Brain microvascular endothelial cell (primary cell): ENCODE data around the gene WDR70.
"Not testable (repeated sequence)": the region's sequence is repeated elsewhere in the genome, so short reads cannot be mapped to it uniquely, and the experiment has no call there.

Source experiments
- DNase-seq: peaks from one replicate; pipeline ENCODE4 v3.0.0-alpha.2; 2020
- H3K27ac ChIP-seq: fragments of 250-450 bp; sonication (Bioruptor Pico); 2 replicates; pipeline ENCODE4 v1.5.1; 2020; ENCODE audit warnings: mild to moderate bottlenecking, moderate library complexity
- H3K27me3 ChIP-seq: fragments of 250-450 bp; sonication (Bioruptor Pico); replicated peaks from 2 replicates; pipeline ENCODE4 v1.5.1; 2020; ENCODE audit warnings: mild to moderate bottlenecking
- H3K36me3 ChIP-seq: fragments of 250-450 bp; sonication (Bioruptor Pico); replicated peaks from 2 replicates; pipeline ENCODE4 v1.5.1; 2020; ENCODE audit warnings: mild to moderate bottlenecking
- H3K4me3 ChIP-seq: 2 replicates; pipeline ENCODE4 v1.5.1; 2011; ENCODE audit warnings: low read depth, mild to moderate bottlenecking, control low read depth, low read length, moderate library complexity
- in situ Hi-C: cut with HindIII; loops from 2 replicates; pipeline ENCODE4 v1.10.0; 2017; ENCODE audit warnings: low sequenced_read_pairs, low pct_ligation_motif_present
- TF ChIP-seq, protein P1 (sequence below): IDR thresholded peaks from 2 replicates; pipeline ENCODE4 v1.5.1; 2011; ENCODE audit warnings: low read depth, mild to moderate bottlenecking, moderate library complexity, low read length, control low read depth, inconsistent platforms; ENCODE audit errors: missing control alignments

The WDR70 gene

GRCh38 chr5:37448941-37449340 is 69.8 kb downstream of the WDR70 start:
- DNase-seq, result no peak
- TF ChIP-seq, protein P1, sequence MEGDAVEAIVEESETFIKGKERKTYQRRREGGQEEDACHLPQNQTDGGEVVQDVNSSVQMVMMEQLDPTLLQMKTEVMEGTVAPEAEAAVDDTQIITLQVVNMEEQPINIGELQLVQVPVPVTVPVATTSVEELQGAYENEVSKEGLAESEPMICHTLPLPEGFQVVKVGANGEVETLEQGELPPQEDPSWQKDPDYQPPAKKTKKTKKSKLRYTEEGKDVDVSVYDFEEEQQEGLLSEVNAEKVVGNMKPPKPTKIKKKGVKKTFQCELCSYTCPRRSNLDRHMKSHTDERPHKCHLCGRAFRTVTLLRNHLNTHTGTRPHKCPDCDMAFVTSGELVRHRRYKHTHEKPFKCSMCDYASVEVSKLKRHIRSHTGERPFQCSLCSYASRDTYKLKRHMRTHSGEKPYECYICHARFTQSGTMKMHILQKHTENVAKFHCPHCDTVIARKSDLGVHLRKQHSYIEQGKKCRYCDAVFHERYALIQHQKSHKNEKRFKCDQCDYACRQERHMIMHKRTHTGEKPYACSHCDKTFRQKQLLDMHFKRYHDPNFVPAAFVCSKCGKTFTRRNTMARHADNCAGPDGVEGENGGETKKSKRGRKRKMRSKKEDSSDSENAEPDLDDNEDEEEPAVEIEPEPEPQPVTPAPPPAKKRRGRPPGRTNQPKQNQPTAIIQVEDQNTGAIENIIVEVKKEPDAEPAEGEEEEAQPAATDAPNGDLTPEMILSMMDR, result no peak
- Histone ChIP-seq H3K27me3 (no peaks in the 10 kb centered on the region), H3K36me3 (no peaks in the 10 kb centered on the region), H3K27ac (no peak overlapping the region), H3K4me3 (no peak overlapping the region)
- in situ Hi-C loops, result no loop called here

- H3K27me3 ChIP-seq, DNase-seq, in situ Hi-C loops, H3K27ac ChIP-seq, H3K36me3 ChIP-seq, H3K4me3 ChIP-seq: not testable (repeated sequence)
These were observed 72.9 kb downstream of the WDR70 start for GRCh38 chr5:37451991-37452390.

GRCh38 chr5:37453252-37453651 is 74.1 kb downstream of the WDR70 start:
- H3K4me3 ChIP-seq, DNase-seq, in situ Hi-C loops: not testable (repeated sequence)

DNA sequence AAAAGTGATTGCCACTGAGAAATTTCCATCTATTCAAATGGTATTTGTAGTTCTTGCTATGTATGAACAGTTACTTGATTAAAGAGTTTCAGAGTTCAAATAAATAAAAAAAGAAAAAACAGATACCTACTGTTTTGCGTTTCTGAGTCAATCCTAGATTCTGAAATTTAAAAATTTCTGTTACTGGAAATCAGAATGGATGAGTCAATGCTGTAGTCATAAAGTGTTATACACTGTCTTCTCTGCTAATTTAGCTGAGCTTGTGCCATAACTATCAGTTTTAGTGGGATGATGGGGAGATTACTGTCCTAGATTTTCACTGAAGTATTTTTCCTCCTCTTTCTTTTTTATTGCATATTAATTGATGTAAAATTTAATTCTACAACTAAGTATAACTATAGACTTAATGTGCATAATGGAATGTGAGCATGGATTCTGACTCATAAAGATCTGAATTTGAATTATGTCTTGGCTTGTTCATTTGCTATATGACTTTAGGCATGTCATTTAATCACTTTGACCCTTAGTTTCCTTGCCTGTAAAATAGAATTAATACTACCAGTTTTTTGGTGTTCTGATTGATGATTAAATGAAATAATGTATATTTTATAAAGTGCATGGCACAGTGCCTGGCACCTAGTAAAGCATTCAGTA is 75.4 kb downstream of the WDR70 start:
- H3K27ac ChIP-seq, H3K4me3 ChIP-seq, H3K36me3 ChIP-seq, H3K27me3 ChIP-seq, DNase-seq, in situ Hi-C loops: not testable (repeated sequence)

More at GRCh38 chr5:37453252-37453651, 74.1 kb downstream of the WDR70 start:
- not testable (repeated sequence) for H3K36me3 ChIP-seq, H3K27ac ChIP-seq, H3K27me3 ChIP-seq

- H3K27me3 ChIP-seq, in situ Hi-C loops, DNase-seq, H3K4me3 ChIP-seq, H3K36me3 ChIP-seq, H3K27ac ChIP-seq: not testable (repeated sequence)
These were observed 84.3 kb downstream of the WDR70 start for GRCh38 chr5:37463191-37464051.

DNA sequence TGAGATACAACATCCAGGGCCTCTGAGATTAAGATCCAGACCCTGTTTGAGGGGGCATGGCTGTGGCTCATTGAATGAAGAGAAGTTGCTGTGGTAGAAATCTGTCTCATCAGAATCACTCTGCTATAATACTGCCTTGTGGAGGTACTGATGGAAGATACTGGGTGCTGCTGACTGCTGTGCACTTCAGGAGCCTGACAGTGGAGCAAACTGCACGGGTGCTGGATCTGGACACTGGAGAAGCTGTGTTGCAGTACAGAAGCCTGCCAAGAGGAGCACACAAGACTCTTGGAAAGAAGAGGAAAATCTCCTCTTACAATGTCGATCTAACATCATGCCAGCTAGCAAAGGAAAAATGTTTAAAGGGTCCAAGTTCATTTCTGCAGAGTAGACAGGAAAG is 85.5 kb downstream of the WDR70 start:
- TF ChIP-seq, protein P1, result peak; percentile 8
- DNase-seq, H3K4me3 ChIP-seq, in situ Hi-C loops, H3K27me3 ChIP-seq, H3K36me3 ChIP-seq, H3K27ac ChIP-seq: not testable (repeated sequence)

GRCh38 chr5:37469383-37469782 is 90.3 kb downstream of the WDR70 start:
- H3K27me3 ChIP-seq, in situ Hi-C loops, H3K36me3 ChIP-seq, H3K27ac ChIP-seq, H3K4me3 ChIP-seq, DNase-seq: not testable (repeated sequence)

DNA sequence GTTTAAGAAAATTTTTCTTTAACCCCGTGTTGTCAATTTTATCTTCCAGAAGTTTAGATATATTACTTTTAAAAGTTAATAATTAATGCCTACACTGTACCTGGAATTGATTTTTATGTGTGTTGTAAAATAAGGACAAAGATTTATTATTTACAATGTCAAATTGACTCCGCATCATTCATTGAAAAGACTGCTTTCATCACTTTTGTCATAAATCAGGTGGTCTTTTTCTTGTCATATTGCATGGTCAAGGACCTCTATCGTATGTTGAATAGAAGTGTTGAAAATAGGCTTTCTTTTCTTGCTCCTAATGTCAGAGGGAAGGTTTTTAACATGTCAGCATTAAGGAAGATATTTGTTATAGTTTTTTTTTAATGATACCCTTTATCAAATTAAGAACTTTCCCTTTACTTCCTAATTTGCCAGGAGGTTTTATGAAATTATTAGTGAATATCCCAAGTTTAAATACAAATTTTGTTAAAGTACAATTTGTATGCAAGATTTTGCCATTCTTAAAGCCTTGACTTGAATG is 92.6 kb downstream of the WDR70 start:
- Histone ChIP-seq H3K4me3 (no peak overlapping the region), H3K27me3 (no peaks in the 10 kb centered on the region), H3K27ac (no peak overlapping the region), H3K36me3 (no peaks in the 10 kb centered on the region)
- TF ChIP-seq, protein P1, result no peak
- DNase-seq, result no peak
- in situ Hi-C loops, result no loop called here
